ENCODE measurements around the gene ZNF425. TPM values are rescaled to one million over a fixed set of nuclear protein-coding genes. Genes with fewer than 3 reads are reported as not detected.

ZNF425 gene
- total RNA-seq, 1 donor from 2014 or later: 15.7 TPM

DNA sequence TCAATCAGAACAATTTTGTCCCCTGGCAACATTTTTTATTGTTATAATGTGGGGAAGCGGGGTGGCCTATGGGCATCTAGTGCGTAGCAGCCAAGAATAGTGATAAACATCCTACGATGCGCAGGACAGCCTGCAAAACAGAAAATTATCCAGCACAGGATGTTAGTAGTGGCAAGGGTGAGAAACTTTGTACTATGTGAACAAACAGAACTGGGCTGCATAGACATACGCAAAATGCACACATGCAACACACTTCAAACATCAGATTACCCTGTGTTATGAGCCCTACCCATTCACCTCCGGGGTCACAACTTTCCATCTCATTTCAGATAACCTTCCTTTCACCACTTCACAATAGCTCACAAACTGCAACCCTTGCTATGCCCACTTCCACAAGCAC is 38.7 kb downstream of the ZNF425 start:
- peaks cover 73% of the 10 kb centered on the region for H3K79me2 ChIP-seq (ENCODE audit: low read depth)

DNA sequence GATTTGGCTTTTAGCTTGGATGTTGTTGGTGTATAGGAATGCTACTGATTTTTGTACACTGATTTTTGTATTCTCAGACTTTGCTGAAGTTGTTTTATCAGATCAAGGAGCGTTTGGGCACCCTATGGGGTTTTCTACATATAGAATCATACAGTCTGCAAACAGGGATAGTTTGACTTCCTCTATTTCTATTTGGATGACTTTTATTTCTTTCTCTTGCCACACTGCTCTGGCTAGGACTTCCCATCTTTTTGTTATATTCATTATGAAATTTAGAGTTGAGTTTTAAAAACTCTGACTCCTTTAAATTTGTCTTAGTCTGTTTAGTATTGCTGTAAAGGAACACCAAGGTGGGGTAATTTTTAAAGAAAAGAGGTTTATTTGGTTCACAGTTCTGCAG is 40.3 kb downstream of the ZNF425 start:
- Mint-ChIP-seq H3K27ac (no peak overlapping the region), H3K4me1 (peaks cover 5% of the 10 kb centered on the region), H3K36me3 (peaks cover 50% of the 10 kb centered on the region), H3K9me3 (peaks cover 47% of the 10 kb centered on the region), H3K4me3 (no peak overlapping the region), H3K27me3 (ENCODE audit: insufficient read depth, low read depth) (peaks cover 2% of the 10 kb centered on the region)
- H3K9me3 ChIP-seq (ENCODE audit: low read depth): peaks cover 12% of the 10 kb centered on the region
- no peak overlapping the region for H3K9ac ChIP-seq
- no peaks in the 10 kb centered on the region for H3F3A ChIP-seq (ENCODE audit: low read depth)
- H3K4me3 ChIP-seq: no peak overlapping the region
- no peak for DNase-seq (ENCODE audit: low spot score)
- H3K27ac ChIP-seq: no peak overlapping the region
- no peaks in the 10 kb centered on the region for H3K4me1 ChIP-seq
- H3K79me2 ChIP-seq (ENCODE audit: low read depth): peaks cover 83% of the 10 kb centered on the region
- TF ChIP-seq, protein P1, sequence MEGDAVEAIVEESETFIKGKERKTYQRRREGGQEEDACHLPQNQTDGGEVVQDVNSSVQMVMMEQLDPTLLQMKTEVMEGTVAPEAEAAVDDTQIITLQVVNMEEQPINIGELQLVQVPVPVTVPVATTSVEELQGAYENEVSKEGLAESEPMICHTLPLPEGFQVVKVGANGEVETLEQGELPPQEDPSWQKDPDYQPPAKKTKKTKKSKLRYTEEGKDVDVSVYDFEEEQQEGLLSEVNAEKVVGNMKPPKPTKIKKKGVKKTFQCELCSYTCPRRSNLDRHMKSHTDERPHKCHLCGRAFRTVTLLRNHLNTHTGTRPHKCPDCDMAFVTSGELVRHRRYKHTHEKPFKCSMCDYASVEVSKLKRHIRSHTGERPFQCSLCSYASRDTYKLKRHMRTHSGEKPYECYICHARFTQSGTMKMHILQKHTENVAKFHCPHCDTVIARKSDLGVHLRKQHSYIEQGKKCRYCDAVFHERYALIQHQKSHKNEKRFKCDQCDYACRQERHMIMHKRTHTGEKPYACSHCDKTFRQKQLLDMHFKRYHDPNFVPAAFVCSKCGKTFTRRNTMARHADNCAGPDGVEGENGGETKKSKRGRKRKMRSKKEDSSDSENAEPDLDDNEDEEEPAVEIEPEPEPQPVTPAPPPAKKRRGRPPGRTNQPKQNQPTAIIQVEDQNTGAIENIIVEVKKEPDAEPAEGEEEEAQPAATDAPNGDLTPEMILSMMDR (IDR thresholded peaks at IDR 0.05): no peak
- TF ChIP-seq EZH2 (IDR thresholded peaks at IDR 0.05) (no peak), EZH2phosphoT487 (IDR thresholded peaks at IDR 0.05) (no peak)
- no peaks in the 10 kb centered on the region for H3K27me3 ChIP-seq
- peaks cover 21% of the 10 kb centered on the region for H3K36me3 ChIP-seq
- no peak overlapping the region for H3K4me2 ChIP-seq
- no peak overlapping the region for H2AFZ ChIP-seq (replicated peaks)
- no peaks in the 10 kb centered on the region for H4K20me1 ChIP-seq (ENCODE audit: low read depth)

More for the DNA sequence above, 38.7 kb downstream of the ZNF425 start:
- Histone ChIP-seq H3F3A (ENCODE audit: low read depth) (no peaks in the 10 kb centered on the region), H3K27ac (no peak overlapping the region), H3K4me1 (no peaks in the 10 kb centered on the region), H3K9me3 (ENCODE audit: low read depth) (peaks cover 12% of the 10 kb centered on the region), H3K27me3 (no peaks in the 10 kb centered on the region), H2AFZ (replicated peaks) (no peak overlapping the region), H3K9ac (no peak overlapping the region), H3K4me2 (no peak overlapping the region), H4K20me1 (ENCODE audit: low read depth) (no peaks in the 10 kb centered on the region), H3K36me3 (peaks cover 21% of the 10 kb centered on the region), H3K4me3 (no peak overlapping the region)
- no peak for DNase-seq (ENCODE audit: low spot score)
- peaks cover 40% of the 10 kb centered on the region for H3K36me3 Mint-ChIP-seq
- TF ChIP-seq EZH2 (IDR thresholded peaks at IDR 0.05): no peak
- TF ChIP-seq, protein P1 (IDR thresholded peaks at IDR 0.05): no peak
- no peak for TF ChIP-seq EZH2phosphoT487 (IDR thresholded peaks at IDR 0.05)
- H3K4me1 Mint-ChIP-seq: peaks cover 8% of the 10 kb centered on the region
- H3K4me3 Mint-ChIP-seq: no peak overlapping the region
- H3K27ac Mint-ChIP-seq: peak overlapping the region; percentile 5
- H3K27me3 Mint-ChIP-seq (ENCODE audit: insufficient read depth, low read depth): peaks cover 2% of the 10 kb centered on the region
- H3K9me3 Mint-ChIP-seq: peaks cover 40% of the 10 kb centered on the region

DNA sequence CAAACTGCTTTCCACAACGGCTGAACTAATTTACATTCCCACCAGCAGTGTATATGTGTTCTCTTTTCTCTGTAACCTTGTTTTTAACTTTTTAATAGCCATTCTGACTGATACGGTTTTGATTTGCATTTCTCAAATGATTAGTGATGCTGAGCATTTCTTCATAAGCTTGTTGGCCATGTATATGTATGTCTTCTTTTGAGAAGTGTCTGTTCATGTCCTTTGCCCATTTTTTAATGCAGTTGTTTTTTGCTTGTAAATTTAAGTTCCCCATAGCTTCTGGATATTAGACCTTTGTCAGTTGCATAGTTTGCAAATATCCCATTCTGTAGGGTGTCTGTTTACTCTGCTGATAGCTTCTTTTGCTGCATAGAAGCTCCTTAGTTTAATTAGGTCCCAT is 41.7 kb downstream of the ZNF425 start:
- peaks cover 12% of the 10 kb centered on the region for H3K9me3 ChIP-seq (ENCODE audit: low read depth)
- TF ChIP-seq EZH2 (IDR thresholded peaks at IDR 0.05): no peak
- TF ChIP-seq, protein P1 (IDR thresholded peaks at IDR 0.05): no peak
- TF ChIP-seq EZH2phosphoT487 (IDR thresholded peaks at IDR 0.05): no peak
- no peak overlapping the region for H2AFZ ChIP-seq (replicated peaks)
- Mint-ChIP-seq H3K4me1 (no peaks in the 10 kb centered on the region), H3K4me3 (no peak overlapping the region), H3K27me3 (ENCODE audit: insufficient read depth, low read depth) (peaks cover 2% of the 10 kb centered on the region), H3K36me3 (peaks cover 55% of the 10 kb centered on the region), H3K9me3 (peaks cover 51% of the 10 kb centered on the region), H3K27ac (no peak overlapping the region)
- no peaks in the 10 kb centered on the region for H3K27me3 ChIP-seq
- H3K4me2 ChIP-seq: no peak overlapping the region
- H3K9ac ChIP-seq: no peak overlapping the region
- DNase-seq (ENCODE audit: low spot score): no peak
- no peaks in the 10 kb centered on the region for H3K4me1 ChIP-seq
- no peaks in the 10 kb centered on the region for H4K20me1 ChIP-seq (ENCODE audit: low read depth)
- peaks cover 82% of the 10 kb centered on the region for H3K79me2 ChIP-seq (ENCODE audit: low read depth)
- peaks cover 21% of the 10 kb centered on the region for H3K36me3 ChIP-seq
- H3F3A ChIP-seq (ENCODE audit: low read depth): no peaks in the 10 kb centered on the region
- H3K4me3 ChIP-seq: no peak overlapping the region
- no peak overlapping the region for H3K27ac ChIP-seq
